Astrocyte of the spinal cord (primary cell): Measurements from ENCODE around the gene RAX.

ENCODE experiments used
- DNase-seq: peaks from one replicate; pipeline ENCODE4 v3.0.0; 2011; ENCODE audit warnings: low read depth, low spot score
- H3K4me3 ChIP-seq: 2 replicates; pipeline ENCODE4 v1.5.1; 2011; ENCODE audit warnings: low read depth, mild to moderate bottlenecking, low read length, moderate library complexity
- in situ Hi-C: cut with HindIII; loops from 2 replicates; pipeline ENCODE4 v1.10.0; 2017; ENCODE audit warnings: low sequenced_read_pairs
- TF ChIP-seq, protein P1 (sequence below): IDR thresholded peaks from 2 replicates; pipeline ENCODE4 v1.5.1; 2012; ENCODE audit warnings: low read depth, mild to moderate bottlenecking, low read length, inconsistent platforms

The RAX gene

DNA sequence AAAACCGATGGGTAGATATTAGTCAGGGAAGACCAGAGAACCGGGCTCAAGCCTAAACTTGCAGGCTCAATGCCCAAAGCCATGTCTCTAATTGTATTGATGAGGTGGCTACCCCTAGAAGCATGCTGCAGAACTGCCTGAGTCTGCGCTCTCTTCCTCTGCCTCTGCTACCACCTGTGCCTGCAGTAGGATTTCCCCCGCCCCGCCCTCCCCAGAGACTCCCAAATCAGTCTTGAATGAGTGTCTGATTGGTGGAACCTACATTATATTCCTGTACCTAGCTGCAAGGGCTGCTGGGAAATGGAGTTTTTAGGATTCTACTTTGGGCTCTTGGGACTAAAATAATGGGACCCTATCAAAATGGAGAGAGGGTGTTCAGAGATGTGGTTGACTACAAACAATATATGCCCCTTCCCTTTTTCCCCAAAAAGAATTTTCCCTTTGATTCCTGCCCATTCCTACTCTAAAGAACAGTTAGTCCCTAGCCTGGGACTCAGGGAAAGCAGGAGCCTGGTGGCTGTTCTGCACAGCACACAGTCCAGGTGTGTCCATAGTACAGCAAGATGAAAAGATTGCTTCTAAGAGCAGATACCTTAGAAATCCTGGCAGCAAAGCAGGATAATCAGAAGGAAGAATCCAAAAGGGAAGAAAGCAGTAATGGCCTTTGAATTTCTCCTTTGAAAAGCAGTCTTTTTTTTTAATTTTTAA lies 40.8 kb downstream of the RAX start:
- TF ChIP-seq, protein P1, sequence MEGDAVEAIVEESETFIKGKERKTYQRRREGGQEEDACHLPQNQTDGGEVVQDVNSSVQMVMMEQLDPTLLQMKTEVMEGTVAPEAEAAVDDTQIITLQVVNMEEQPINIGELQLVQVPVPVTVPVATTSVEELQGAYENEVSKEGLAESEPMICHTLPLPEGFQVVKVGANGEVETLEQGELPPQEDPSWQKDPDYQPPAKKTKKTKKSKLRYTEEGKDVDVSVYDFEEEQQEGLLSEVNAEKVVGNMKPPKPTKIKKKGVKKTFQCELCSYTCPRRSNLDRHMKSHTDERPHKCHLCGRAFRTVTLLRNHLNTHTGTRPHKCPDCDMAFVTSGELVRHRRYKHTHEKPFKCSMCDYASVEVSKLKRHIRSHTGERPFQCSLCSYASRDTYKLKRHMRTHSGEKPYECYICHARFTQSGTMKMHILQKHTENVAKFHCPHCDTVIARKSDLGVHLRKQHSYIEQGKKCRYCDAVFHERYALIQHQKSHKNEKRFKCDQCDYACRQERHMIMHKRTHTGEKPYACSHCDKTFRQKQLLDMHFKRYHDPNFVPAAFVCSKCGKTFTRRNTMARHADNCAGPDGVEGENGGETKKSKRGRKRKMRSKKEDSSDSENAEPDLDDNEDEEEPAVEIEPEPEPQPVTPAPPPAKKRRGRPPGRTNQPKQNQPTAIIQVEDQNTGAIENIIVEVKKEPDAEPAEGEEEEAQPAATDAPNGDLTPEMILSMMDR: no peak
- DNase-seq: no peak
- no peak overlapping the region for H3K4me3 ChIP-seq
- in situ Hi-C loops: no loop called here

DNA sequence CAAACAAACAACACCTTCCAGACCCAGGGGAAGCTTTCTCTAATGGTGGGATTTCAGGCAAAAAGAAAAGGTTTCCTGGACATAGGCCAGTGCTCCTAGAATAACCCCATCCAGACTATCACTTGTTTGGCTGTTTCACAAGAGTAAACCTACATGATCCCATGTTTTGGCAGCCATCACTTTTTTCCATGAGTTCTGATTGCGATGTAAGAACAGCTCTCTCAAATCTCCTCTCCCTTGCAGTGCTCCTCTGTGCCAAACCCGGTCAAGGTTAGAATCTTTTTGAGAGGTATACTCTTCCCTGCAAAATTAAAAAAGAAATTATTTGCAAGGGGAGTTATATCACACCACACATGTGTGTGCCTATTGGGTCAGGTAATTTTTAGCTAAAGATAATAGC lies 41.4 kb downstream of the RAX start:
- no peak overlapping the region for H3K4me3 ChIP-seq
- in situ Hi-C loops: no loop called here
- TF ChIP-seq, protein P1: no peak
- no peak for DNase-seq

DNA sequence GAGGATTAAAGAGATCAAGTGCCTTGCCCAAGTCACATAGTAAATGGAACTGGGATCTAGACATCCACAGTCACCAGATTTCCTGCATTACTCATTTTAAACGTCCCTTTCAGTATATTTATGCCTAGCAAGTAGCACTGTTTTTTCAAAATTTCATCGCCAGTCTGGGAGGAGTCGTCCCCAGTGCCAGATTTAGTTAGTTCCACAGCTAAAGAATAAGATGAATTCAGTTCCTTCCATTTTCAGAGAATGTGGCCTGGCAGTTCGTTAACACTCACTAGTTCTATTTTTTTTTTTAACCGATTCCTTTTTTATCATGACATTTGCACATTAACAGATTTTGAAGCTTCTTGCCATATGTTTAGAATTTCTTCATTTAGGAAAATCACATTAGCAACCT lies 42.1 kb downstream of the RAX start:
- TF ChIP-seq, protein P1: no peak
- no peak overlapping the region for H3K4me3 ChIP-seq
- in situ Hi-C loops: no loop called here
- no peak for DNase-seq

DNA sequence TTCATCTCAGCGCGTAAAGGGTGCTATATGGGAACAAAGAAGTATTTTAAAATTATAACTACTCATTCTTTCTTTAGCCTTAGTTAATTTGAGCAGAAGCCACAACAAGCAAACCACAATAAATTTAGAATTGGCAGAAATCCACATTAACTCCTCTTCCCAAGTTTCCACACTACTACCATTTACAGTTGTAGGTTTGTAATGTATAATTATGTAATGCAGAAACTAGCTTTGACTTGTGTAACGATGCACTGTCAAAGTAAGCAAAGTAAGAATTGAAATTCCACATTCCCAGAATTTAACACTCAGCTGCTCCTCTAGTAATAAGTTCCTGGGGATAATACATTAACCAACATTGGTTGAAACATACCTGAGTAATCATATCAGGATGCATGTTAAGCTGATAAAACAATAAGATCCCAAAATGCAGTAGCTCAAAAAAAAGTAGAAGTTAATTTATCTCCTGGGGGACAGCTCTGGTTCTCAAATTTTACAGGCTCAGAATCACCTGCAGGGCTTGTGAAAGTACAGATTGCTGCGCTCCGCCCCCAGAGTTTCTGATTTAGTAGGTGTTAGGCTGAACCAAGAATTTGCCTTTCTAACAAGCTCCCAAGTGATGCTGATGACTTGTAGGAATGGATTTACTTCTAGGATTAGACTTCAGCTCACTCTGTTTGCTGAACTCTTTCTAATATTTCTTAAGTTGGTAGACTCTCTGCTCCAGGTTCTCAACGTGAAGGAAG lies 43.4 kb downstream of the RAX start:
- TF ChIP-seq, protein P1: no peak
- DNase-seq: no peak
- in situ Hi-C loops: no loop called here
- H3K4me3 ChIP-seq: no peak overlapping the region

DNA sequence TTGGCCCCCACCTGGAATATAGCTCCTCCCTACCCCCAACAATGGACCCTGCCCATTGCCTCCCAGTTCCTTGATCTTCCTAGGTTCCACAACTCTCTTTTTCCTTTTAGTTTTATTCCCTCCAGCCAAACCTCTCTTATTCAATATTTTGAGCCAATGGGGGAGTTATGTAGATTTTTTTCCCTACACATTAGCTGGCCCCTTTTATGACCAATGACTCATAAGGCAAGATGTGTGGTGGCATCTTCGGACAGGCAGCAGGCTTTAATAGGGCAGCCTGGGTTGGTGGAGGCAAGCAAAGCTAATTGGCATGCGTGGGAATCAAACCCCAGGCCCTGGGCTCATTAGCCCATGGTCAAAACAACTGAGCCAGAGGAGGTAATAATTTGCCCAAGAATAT lies 44.1 kb downstream of the RAX start:
- no peak for DNase-seq
- no peak overlapping the region for H3K4me3 ChIP-seq
- TF ChIP-seq, protein P1: no peak
- in situ Hi-C loops: no loop called here

DNA sequence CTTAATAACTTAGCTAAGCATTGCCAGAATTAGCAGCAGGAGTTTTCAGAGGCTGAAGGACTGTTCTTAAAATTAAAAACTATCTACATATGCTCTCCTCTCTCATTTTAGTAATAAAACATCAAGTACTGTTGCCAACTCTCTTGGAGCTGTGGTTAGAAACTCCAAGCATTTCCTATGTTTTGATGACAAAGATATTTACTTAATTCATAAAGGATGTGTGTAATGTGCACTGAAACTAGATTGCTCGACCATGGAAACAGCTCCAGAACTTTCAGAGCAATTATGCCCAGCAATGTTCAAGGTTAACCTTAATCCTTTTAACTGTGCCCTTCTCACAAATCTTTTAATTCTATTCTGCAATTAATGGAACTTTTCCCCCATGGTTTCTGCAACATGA lies 44.9 kb downstream of the RAX start:
- TF ChIP-seq, protein P1: no peak
- no peak overlapping the region for H3K4me3 ChIP-seq
- DNase-seq: no peak
- in situ Hi-C loops: no loop called here
